CD4-positive, alpha-beta memory T cell (primary cell): ENCODE measurements around the gene GORASP1. TPM values are rescaled to one million over a fixed set of nuclear protein-coding genes. Genes with fewer than 3 reads are reported as not detected.
A peak's percentile ranks its signal among the peaks of the same experiment; 100 is the strongest.

Experiments
- CTCF ChIA-PET: fragments of 350-600 bp; sonication (Branson Sonifier 250); formaldehyde crosslinking; loops from one replicate; lab custom pipeline; 2021; ENCODE audit warnings: inconsistent platforms; ENCODE audit not compliant: partially characterized antibody; lab: Charles Lee
- POLR2A ChIA-PET: fragments of 350-600 bp; sonication (Branson Sonifier 250); formaldehyde crosslinking; loops from one replicate; lab custom pipeline; 2021; ENCODE audit not compliant: partially characterized antibody; lab: Charles Lee
- DNase-seq, 5 donors: peaks; one replicate each; pipeline versions ENCODE4 v3.0.0 to v3.0.0-alpha.2; 2020 to 2022; ENCODE audit warnings: mixed read lengths in 1 of 5
- H3K27ac ChIP-seq: one replicate; pipeline ENCODE4 v1.7.0; 2013; ENCODE audit warnings: low read depth, low read length
- H3K27me3 ChIP-seq: 2 replicates; pipeline ENCODE4 v1.7.0; 2013; ENCODE audit warnings: mild to moderate bottlenecking, low read length, moderate library complexity; ENCODE audit not compliant: insufficient read depth
- H3K36me3 ChIP-seq: 2 replicates; pipeline ENCODE4 v1.7.0; 2013; ENCODE audit warnings: mild to moderate bottlenecking, low read length, moderate library complexity; ENCODE audit not compliant: insufficient read depth
- H3K4me1 ChIP-seq: 2 replicates; pipeline ENCODE4 v1.7.0; 2013; ENCODE audit warnings: mild to moderate bottlenecking, low read length, moderate library complexity; ENCODE audit not compliant: insufficient read depth
- H3K4me3 ChIP-seq, 2 donors: one replicate each; pipeline ENCODE4 v1.7.0; 2013; ENCODE audit warnings: low read length in 2 of 2, mild to moderate bottlenecking in 1 of 2
- H3K9me3 ChIP-seq, 2 donors: one replicate each; pipeline ENCODE4 v1.7.0; 2013; ENCODE audit warnings: low read length in 2 of 2, control low read depth in 1 of 2; ENCODE audit not compliant: control insufficient read depth in 1 of 2
- H3K27ac Mint-ChIP-seq, 7 donors: one replicate each; pipeline ENCODE4 v1.8.0; 2020 to 2021; ENCODE audit warnings: mixed read lengths in 7 of 7, mild to moderate bottlenecking in 6 of 7, inconsistent platforms in 3 of 7, moderate library complexity in 3 of 7
- H3K27me3 Mint-ChIP-seq, 2 donors: one replicate each; pipeline ENCODE4 v1.8.0; 2020 to 2021; ENCODE audit warnings: mixed read lengths in 2 of 2
- H3K36me3 Mint-ChIP-seq, 2 donors: one replicate each; pipeline ENCODE4 v1.8.0; 2020 to 2021; ENCODE audit warnings: mixed read lengths in 2 of 2, inconsistent platforms in 1 of 2, mild to moderate bottlenecking in 1 of 2
- H3K4me1 Mint-ChIP-seq, 4 donors: one replicate each; pipeline ENCODE4 v1.8.0; 2020 to 2021; ENCODE audit warnings: mixed read lengths in 4 of 4, mild to moderate bottlenecking in 1 of 4
- H3K4me3 Mint-ChIP-seq, 8 donors: one replicate each; pipeline ENCODE4 v1.8.0; 2020 to 2021; ENCODE audit warnings: mixed read lengths in 8 of 8, mild to moderate bottlenecking in 7 of 8, moderate library complexity in 6 of 8, inconsistent platforms in 3 of 8
- H3K9me3 Mint-ChIP-seq, 8 donors: one replicate each; pipeline ENCODE4 v1.8.0; 2020 to 2021; ENCODE audit warnings: mixed read lengths in 8 of 8, mild to moderate bottlenecking in 5 of 8, inconsistent platforms in 3 of 8, moderate library complexity in 1 of 8
- intact Hi-C: fragments of 100-400 bp; cut with micrococcal nuclease; formaldehyde crosslinking; loops from one replicate; pipeline ENCODE4 v1.15.1; 2023
- polyA plus RNA-seq, 2 donors: library from polyadenylated mRNA; unstranded; fragments of 300-500 nt; fragmentation: Illumina TruSeq; gene quantifications; one replicate each; pipeline ENCODE4 v1.2.3, GENCODE V29; 2021
- total RNA-seq, 2 experiments: library from RNA; stranded (reverse); gene quantifications; one replicate each; pipeline ENCODE4 v1.2.3, GENCODE V29; 2021

Gene GORASP1
- total and polyA plus RNA-seq, 4 experiments from 2014 or later = 21.5 to 58.4 (median 39.6) TPM

- H3K4me3 ChIP-seq = no peak overlapping the region
- ChIA-PET POLR2A (interaction anchor here (1.0 to 1.7 kb wide), 4 partner anchors 10 to 31 kb away, joined by 3 to 10 read pairs (median 4); partner anchors contain the start of genes GORASP1 and TTC21A), CTCF (interaction anchor here (1.4 to 24.3 kb wide), 3 partner anchors 9 to 152 kb away, joined by 3 to 471 read pairs (median 10); no protein-coding TSS in a partner anchor)
- intact Hi-C loops = no loop called here
- Mint-ChIP-seq H3K36me3 (peaks cover 3 to 24% of the 10 kb centered on the region in 2 donors), H3K27ac (peak overlapping the region in 2 of 7 donors; percentile 25 to 97), H3K4me3 (no peak overlapping the region), H3K27me3 (no peaks in the 10 kb centered on the region), H3K4me1 (peaks cover 0 to 30% (median 5%) of the 10 kb centered on the region in 4 donors), H3K9me3 (peaks cover 0 to 9% (median 0%) of the 10 kb centered on the region in 8 donors)
- H3K36me3 ChIP-seq = peaks cover 2% of the 10 kb centered on the region
- H3K4me1 ChIP-seq = peaks cover 3% of the 10 kb centered on the region
- H3K27ac ChIP-seq = no peak overlapping the region
- no peaks in the 10 kb centered on the region for H3K27me3 ChIP-seq
- H3K9me3 ChIP-seq = no peaks in the 10 kb centered on the region
- no peak for DNase-seq
These were observed 29.4 kb upstream of the GORASP1 start for GRCh38 chr3:39136533-39137434.

GRCh38 chr3:39135170-39135805 is 27.9 kb upstream of the GORASP1 start:
- Histone ChIP-seq H3K27me3 (no peaks in the 10 kb centered on the region), H3K36me3 (no peaks in the 10 kb centered on the region), H3K4me3 (no peak overlapping the region), H3K4me1 (no peaks in the 10 kb centered on the region), H3K27ac (no peak overlapping the region), H3K9me3 (no peaks in the 10 kb centered on the region)
- H3K9me3 Mint-ChIP-seq = peaks cover 0 to 6% (median 0%) of the 10 kb centered on the region in 8 donors
- no peak for DNase-seq
- peaks cover 3 to 11% of the 10 kb centered on the region in 2 donors for H3K36me3 Mint-ChIP-seq
- ChIA-PET CTCF (interaction anchor here (2.9 to 24.3 kb wide), 2 partner anchors 7 to 154 kb away, joined by 10 to 471 read pairs; no protein-coding TSS in a partner anchor), POLR2A (interaction anchor here (1.7 kb wide), 1 partner anchor 12 kb away, joined by 10 read pairs; no protein-coding TSS in a partner anchor)
- intact Hi-C loops = no loop called here
- peak overlapping the region in 2 of 7 donors; percentile 51 for H3K27ac Mint-ChIP-seq
- peaks cover 2 to 27% (median 5%) of the 10 kb centered on the region in 4 donors for H3K4me1 Mint-ChIP-seq
- H3K4me3 Mint-ChIP-seq = no peak overlapping the region
- H3K27me3 Mint-ChIP-seq = no peaks in the 10 kb centered on the region

- no peak for DNase-seq
- POLR2A ChIA-PET = no interaction called here
- Histone ChIP-seq H3K9me3 (no peaks in the 10 kb centered on the region), H3K27ac (no peak overlapping the region), H3K4me3 (no peak overlapping the region), H3K4me1 (no peaks in the 10 kb centered on the region), H3K27me3 (no peaks in the 10 kb centered on the region), H3K36me3 (no peaks in the 10 kb centered on the region)
- intact Hi-C loops = no loop called here
- no peaks in the 10 kb centered on the region for H3K27me3 Mint-ChIP-seq
- H3K27ac Mint-ChIP-seq = peak overlapping the region in 3 of 7 donors; percentile 38 to 51 (median 42)
- H3K4me1 Mint-ChIP-seq = peaks cover 2 to 36% (median 5%) of the 10 kb centered on the region in 4 donors
- CTCF ChIA-PET = interaction anchor here (1.3 to 24.3 kb wide), 2 partner anchors 24 to 155 kb away, joined by 3 to 471 read pairs; no protein-coding TSS in a partner anchor
- H3K9me3 Mint-ChIP-seq = peaks cover 0 to 6% (median 0%) of the 10 kb centered on the region in 8 donors
- H3K4me3 Mint-ChIP-seq = no peak overlapping the region
- peaks cover 3 to 6% of the 10 kb centered on the region in 2 donors for H3K36me3 Mint-ChIP-seq
These were observed 26.9 kb upstream of the GORASP1 start for GRCh38 chr3:39134305-39134704.

GRCh38 chr3:39133822-39134221 is 26.4 kb upstream of the GORASP1 start:
- Histone ChIP-seq H3K27me3 (no peaks in the 10 kb centered on the region), H3K27ac (no peak overlapping the region), H3K4me1 (no peaks in the 10 kb centered on the region), H3K36me3 (no peaks in the 10 kb centered on the region), H3K4me3 (no peak overlapping the region), H3K9me3 (no peaks in the 10 kb centered on the region)
- CTCF ChIA-PET = interaction anchor here (0.8 to 24.3 kb wide), 3 partner anchors 15 to 155 kb away, joined by 3 to 471 read pairs (median 3); no protein-coding TSS in a partner anchor
- intact Hi-C loops = no loop called here
- Mint-ChIP-seq H3K4me3 (no peak overlapping the region), H3K27me3 (no peaks in the 10 kb centered on the region), H3K9me3 (peaks cover 0 to 6% (median 0%) of the 10 kb centered on the region in 8 donors), H3K36me3 (peaks cover 3 to 5% of the 10 kb centered on the region in 2 donors), H3K27ac (peak overlapping the region in 4 of 7 donors; percentile 10 to 51 (median 32)), H3K4me1 (peaks cover 2 to 36% (median 6%) of the 10 kb centered on the region in 4 donors)
- no peak for DNase-seq
- POLR2A ChIA-PET = no interaction called here

- H3K4me1 Mint-ChIP-seq = peaks cover 4 to 42% (median 11%) of the 10 kb centered on the region in 4 donors
- H3K36me3 ChIP-seq = no peaks in the 10 kb centered on the region
- H3K27me3 ChIP-seq = no peaks in the 10 kb centered on the region
- H3K27ac ChIP-seq = no peak overlapping the region
- ChIA-PET CTCF (interaction anchor here (0.8 to 24.3 kb wide), 3 partner anchors 15 to 156 kb away, joined by 3 to 471 read pairs (median 3); no protein-coding TSS in a partner anchor), POLR2A (no interaction called here)
- peaks cover 0 to 6% (median 0%) of the 10 kb centered on the region in 8 donors for H3K9me3 Mint-ChIP-seq
- no peak for DNase-seq
- no peak overlapping the region for H3K4me3 ChIP-seq
- no peaks in the 10 kb centered on the region for H3K27me3 Mint-ChIP-seq
- peaks cover 3 to 5% of the 10 kb centered on the region in 2 donors for H3K36me3 Mint-ChIP-seq
- peak overlapping the region in 3 of 7 donors; percentile 2 to 66 (median 51) for H3K27ac Mint-ChIP-seq
- H3K9me3 ChIP-seq = no peaks in the 10 kb centered on the region
- intact Hi-C loops = no loop called here
- H3K4me1 ChIP-seq = peaks cover 6% of the 10 kb centered on the region
- peak overlapping the region in 1 of 8 donors; percentile 17 for H3K4me3 Mint-ChIP-seq
These were observed 25.7 kb upstream of the GORASP1 start for GRCh38 chr3:39133093-39133490.

- peaks cover 0 to 2% (median 0%) of the 10 kb centered on the region in 8 donors for H3K9me3 Mint-ChIP-seq
These were observed 25.0 kb upstream of the GORASP1 start for GRCh38 chr3:39132096-39133092.

More at GRCh38 chr3:39132096-39133092, 25.0 kb upstream of the GORASP1 start:
- H3K36me3 ChIP-seq = no peaks in the 10 kb centered on the region
- peaks cover 0 to 2% of the 10 kb centered on the region in 2 donors for H3K36me3 Mint-ChIP-seq
- ChIA-PET POLR2A (no interaction called here), CTCF (interaction anchor here (24.3 kb wide), 1 partner anchor 157 kb away, joined by 471 read pairs; no protein-coding TSS in a partner anchor)
- intact Hi-C loops = no loop called here
- no peaks in the 10 kb centered on the region for H3K27me3 Mint-ChIP-seq
- H3K9me3 ChIP-seq = no peaks in the 10 kb centered on the region
- H3K4me1 ChIP-seq = peaks cover 13% of the 10 kb centered on the region
- no peak for DNase-seq
- H3K4me1 Mint-ChIP-seq = peaks cover 10 to 43% (median 17%) of the 10 kb centered on the region in 4 donors
- H3K4me3 Mint-ChIP-seq = no peak overlapping the region
- no peak overlapping the region for H3K4me3 ChIP-seq
- no peaks in the 10 kb centered on the region for H3K27me3 ChIP-seq
- H3K27ac Mint-ChIP-seq = peak overlapping the region in 2 of 7 donors; percentile 52 to 66
- H3K27ac ChIP-seq = no peak overlapping the region
